ENCODE results near the gene EEF1AKMT4. TPM values are rescaled to one million over a fixed set of nuclear protein-coding genes. Genes with fewer than 3 reads are reported as not detected.

Gene EEF1AKMT4
- total and polyA plus RNA-seq, 8 donors: 0.73 to 18.5 (median 6.1) TPM; not detected in 1

DNA sequence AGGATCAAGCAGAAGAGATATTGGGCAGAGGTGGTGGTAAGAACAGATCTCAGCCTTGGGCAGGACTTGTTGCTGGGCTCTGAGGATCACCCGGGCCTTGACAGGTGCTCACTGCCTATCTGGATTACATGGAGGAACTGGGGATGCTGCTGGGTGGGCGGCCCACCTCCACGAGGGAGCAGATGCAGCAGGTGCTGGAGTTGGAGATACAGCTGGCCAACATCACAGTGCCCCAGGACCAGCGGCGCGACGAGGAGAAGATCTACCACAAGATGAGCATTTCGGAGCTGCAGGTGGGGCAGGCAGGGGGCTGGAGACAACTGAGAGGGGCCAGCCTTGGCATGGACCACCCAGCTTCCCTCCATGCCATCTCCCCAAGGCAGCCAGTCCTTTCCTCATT, 34.2 kb downstream of the EEF1AKMT4 start:
- Histone ChIP-seq H3K4me1 (no peaks in the 10 kb centered on the region), H3K27me3 (peaks cover 0 to 8% (median 0%) of the 10 kb centered on the region in 3 donors), H3K36me3 (no peaks in the 10 kb centered on the region), H3K4me3 (no peak overlapping the region), H3K9me3 (no peaks in the 10 kb centered on the region), H3K27ac (no peak overlapping the region)
- 88 to 95% (median 90%) methylated on average over 8 of the region's 8 CpGs for WGBS, 5 donors
- DNase-seq: no peak
- TF ChIP-seq POLR2AphosphoS5 (IDR thresholded peaks at IDR 0.05): no peak
- TF ChIP-seq EP300 (IDR thresholded peaks at IDR 0.05): no peak
- no peak for TF ChIP-seq POLR2A (IDR thresholded peaks at IDR 0.05)
- no peak for TF ChIP-seq CTCF (IDR thresholded peaks at IDR 0.05)
- intact Hi-C loops (cut with DNase I; ENCODE audit: low total_unique reads): no loop called here

DNA sequence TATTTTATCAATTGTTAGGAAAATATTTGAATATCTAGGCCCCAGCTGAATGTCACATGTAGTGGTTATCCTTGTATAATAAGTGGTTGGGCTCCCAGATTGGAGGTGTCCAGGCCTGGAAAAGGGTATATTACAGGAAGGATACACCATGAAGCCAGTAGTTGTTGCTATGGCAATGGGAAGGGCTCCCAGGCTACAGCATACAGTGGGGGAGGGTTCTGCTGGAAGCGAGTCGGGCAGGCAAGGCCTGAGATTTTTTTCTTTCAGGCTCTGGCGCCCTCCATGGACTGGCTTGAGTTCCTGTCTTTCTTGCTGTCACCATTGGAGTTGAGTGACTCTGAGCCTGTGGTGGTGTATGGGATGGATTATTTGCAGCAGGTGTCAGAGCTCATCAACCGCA, 35.2 kb downstream of the EEF1AKMT4 start:
- TF ChIP-seq POLR2A (IDR thresholded peaks at IDR 0.05) (no peak), CTCF (IDR thresholded peaks at IDR 0.05) (peak in 1 of 7 experiments; percentile 23)
- no peaks in the 10 kb centered on the region for H3K9me3 ChIP-seq
- no peak overlapping the region for H3K4me3 ChIP-seq
- WGBS, 5 donors: 5 to 28% (median 21%) methylated on average over 4 of the region's 4 CpGs
- peaks cover 0 to 18% (median 0%) of the 10 kb centered on the region in 3 donors for H3K27me3 ChIP-seq
- no peak overlapping the region for H3K27ac ChIP-seq
- no peaks in the 10 kb centered on the region for H3K36me3 ChIP-seq
- H3K4me1 ChIP-seq: peaks cover 0 to 3% (median 0%) of the 10 kb centered on the region in 4 donors
- intact Hi-C loops (cut with DNase I; ENCODE audit: low total_unique reads): no loop called here
- DNase-seq: peak; percentile 34 to 89

DNA sequence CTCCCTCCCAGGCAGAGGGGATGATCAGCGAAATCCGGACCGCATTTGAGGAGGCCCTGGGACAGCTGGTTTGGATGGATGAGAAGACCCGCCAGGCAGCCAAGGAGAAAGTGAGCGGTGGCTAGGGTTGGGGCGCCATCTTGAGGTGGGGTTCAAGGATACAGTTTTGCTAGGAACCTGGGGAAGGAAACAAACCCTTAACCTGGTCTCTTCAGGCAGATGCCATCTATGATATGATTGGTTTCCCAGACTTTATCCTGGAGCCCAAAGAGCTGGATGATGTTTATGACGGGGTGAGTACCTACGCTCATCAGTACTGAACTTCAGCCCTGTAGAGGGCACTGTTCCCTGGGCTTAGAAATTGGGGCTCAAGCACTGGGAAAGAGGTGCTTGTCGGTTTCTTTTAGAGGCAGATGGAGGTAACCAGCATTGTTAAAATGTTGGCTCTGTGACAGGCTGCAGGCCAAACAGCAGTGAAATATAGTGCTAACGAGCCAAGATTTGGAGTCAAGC, 40.0 kb downstream of the EEF1AKMT4 start:
- intact Hi-C loops (cut with DNase I; ENCODE audit: low total_unique reads): no loop called here
- H3K4me3 ChIP-seq: no peak overlapping the region
- no peaks in the 10 kb centered on the region for H3K9me3 ChIP-seq
- H3K27ac ChIP-seq: no peak overlapping the region
- H3K36me3 ChIP-seq: no peaks in the 10 kb centered on the region
- DNase-seq: peak; percentile 59 to 64
- peaks cover 0 to 25% (median 0%) of the 10 kb centered on the region in 3 donors for H3K27me3 ChIP-seq
- H3K4me1 ChIP-seq: peaks cover 0 to 5% (median 0%) of the 10 kb centered on the region in 4 donors
- TF ChIP-seq EP300 (IDR thresholded peaks at IDR 0.05) (no peak), CTCF (IDR thresholded peaks at IDR 0.05) (peak in 4 of 7 experiments; percentile 32 to 53 (median 44))
- WGBS, 5 donors: 4 to 9% (median 7%) methylated on average over 10 of the region's 10 CpGs

DNA sequence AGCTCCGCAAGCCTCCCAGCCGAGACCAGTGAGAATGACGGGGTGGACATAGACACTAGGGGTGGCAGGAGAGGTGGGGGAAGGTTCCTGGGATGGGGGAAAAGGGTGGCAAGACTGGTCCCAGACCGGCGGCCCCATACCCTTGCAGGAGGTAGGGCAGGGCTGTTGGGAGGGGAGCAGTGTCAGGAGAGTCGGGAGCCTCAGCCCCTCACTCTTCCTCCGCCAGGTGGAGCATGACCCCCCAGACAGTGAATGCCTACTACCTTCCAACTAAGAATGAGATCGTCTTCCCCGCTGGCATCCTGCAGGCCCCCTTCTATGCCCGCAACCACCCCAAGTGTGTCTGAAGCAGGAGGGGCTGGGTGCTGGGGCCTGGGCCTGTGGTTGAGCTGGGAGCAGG, 40.9 kb downstream of the EEF1AKMT4 start:
- Histone ChIP-seq H3K4me1 (peaks cover 0 to 5% (median 0%) of the 10 kb centered on the region in 4 donors), H3K9me3 (no peaks in the 10 kb centered on the region), H3K4me3 (no peak overlapping the region), H3K27ac (no peak overlapping the region), H3K27me3 (peaks cover 0 to 25% (median 0%) of the 10 kb centered on the region in 3 donors), H3K36me3 (no peaks in the 10 kb centered on the region)
- TF ChIP-seq CTCF (IDR thresholded peaks at IDR 0.05): no peak
- no peak for TF ChIP-seq POLR2A (IDR thresholded peaks at IDR 0.05)
- no peak for TF ChIP-seq EP300 (IDR thresholded peaks at IDR 0.05)
- TF ChIP-seq POLR2AphosphoS5 (IDR thresholded peaks at IDR 0.05): no peak
- no peak for DNase-seq
- WGBS, 5 donors: 78 to 91% (median 87%) methylated on average over 7 to 10 of the region's 10 CpGs
- intact Hi-C loops (cut with DNase I; ENCODE audit: low total_unique reads): no loop called here

Measured in stomach (tissue), 9 donors.